Stimulated activated CD4-positive, alpha-beta T cell treated with anti-CD3 and anti-CD28 coated beads, Interleukin-1b, Interleukin-23, amount 100 ng/mL, for 4 hours (primary cell): Measurements from ENCODE around the gene SMPD2.

Experiments used
- DNase-seq, 2 donors: peaks; one replicate each; pipeline ENCODE4 v3.0.0-alpha.2; 2020; ENCODE audit warnings: low read depth in 2 of 2

SMPD2 gene

DNA sequence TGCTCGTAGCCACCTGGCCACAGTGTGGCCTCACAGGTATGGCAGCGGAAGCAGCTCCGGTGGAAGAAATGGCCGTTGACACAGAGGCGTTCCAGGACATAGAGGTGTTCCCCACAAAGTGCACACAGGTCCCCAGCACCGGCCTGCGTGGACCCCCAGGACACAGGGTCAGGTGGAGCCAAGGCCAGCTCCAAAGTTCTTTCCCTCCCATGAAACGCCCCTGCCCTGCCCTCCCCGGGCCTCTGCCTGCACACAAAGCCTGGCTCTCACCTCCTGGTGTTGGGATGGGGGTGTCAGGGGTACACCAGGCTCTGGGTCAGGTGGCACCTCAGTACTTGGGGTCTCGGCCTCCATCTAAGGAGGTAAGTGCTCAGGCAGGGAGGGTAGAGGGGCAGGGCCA is 6.6 kb downstream of the SMPD2 start:
- no peak for DNase-seq

- DNase-seq: no peak
These were observed 7.5 kb downstream of the SMPD2 start for GRCh38 chr6:109447878-109448555.

DNA sequence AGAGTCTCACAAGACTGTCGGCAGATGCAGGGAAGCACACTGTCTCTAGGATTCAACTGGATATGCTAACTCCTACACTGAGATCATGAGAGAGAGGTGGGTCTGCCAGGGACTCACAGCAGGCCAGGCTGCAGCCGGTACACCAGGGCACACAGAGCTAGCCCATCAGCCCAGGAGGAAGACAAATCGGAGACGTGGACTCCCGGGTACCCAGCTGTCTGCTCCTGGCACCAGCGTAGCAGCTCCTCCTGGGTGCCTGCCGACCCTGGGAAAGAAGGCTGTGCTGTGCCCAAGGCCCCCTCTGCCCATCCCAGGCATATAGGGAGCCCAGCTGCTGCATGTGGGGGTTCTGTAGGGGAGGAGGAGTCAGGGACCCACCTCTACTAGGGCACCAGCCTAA is 8.1 kb downstream of the SMPD2 start:
- no peak for DNase-seq

GRCh38 chr6:109449064-109449794 is 8.7 kb downstream of the SMPD2 start:
- DNase-seq: no peak

DNA sequence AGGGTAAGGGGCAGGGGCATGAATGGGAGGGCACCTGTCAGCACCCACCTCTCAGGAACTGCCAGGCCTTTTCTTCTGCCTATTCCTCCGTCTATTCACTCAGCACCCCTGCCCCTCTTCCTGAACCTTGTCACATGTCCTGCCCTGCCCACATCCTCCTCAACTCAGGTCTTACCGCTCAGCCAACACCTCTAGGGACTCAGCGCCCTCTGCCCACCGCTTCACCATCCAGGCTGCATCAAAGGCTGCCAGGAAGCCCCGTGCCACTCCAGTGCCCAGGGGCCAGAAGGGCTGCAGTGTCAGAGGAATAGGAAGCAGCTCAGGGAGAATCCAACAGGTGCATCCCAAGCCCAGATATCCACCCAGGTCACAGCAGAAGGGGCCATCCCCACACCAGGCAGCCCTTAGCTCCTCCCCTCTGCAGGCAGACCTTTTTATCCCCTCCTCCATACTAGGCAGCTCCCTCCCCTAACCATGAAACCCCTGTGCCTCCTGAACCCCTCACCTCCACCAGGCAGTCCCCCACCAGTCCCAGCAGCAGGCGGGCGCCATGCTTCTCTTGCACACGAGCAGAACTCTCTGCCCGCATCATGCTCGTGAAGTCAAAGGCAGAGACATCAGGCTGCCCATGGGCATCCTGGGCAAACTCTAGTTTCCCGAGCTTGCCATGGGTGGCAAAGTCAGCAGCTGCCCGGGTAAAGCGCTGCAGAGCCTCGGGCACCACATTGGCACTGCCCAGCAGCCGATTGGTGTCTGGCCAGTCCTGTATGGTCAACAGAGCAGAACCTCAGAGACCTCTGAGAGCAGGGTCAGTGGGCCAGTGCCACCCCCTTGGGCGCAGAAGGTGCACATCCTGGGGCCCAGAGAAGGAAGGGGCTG is 9.5 kb downstream of the SMPD2 start:
- DNase-seq: no peak

GRCh38 chr6:109450801-109451200 is 10.3 kb downstream of the SMPD2 start:
- DNase-seq: no peak

- DNase-seq: no peak
These were observed 10.9 kb downstream of the SMPD2 start for GRCh38 chr6:109451376-109451775.

DNA sequence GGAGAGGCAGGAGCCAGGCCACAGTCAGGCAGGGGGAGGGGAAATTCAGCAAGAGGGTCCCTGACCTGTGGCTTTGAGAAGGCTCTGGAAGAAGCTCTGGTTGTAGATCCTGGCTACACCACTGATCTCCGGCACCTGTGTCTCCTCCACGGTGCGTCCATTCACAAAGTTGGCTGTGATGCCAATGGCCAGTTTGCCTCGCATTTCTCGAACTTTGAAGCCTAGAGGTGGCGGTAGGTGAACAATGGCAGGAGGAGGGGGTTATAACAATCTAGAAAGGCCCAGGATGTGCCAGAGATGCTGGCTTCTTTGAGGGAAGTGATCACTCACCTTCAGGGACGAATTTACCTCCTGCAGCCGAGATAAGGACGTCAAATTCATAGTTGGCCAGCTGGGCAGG is 11.7 kb downstream of the SMPD2 start:
- no peak for DNase-seq

- no peak for DNase-seq
These were observed 12.6 kb downstream of the SMPD2 start for GRCh38 chr6:109453156-109453555.

DNA sequence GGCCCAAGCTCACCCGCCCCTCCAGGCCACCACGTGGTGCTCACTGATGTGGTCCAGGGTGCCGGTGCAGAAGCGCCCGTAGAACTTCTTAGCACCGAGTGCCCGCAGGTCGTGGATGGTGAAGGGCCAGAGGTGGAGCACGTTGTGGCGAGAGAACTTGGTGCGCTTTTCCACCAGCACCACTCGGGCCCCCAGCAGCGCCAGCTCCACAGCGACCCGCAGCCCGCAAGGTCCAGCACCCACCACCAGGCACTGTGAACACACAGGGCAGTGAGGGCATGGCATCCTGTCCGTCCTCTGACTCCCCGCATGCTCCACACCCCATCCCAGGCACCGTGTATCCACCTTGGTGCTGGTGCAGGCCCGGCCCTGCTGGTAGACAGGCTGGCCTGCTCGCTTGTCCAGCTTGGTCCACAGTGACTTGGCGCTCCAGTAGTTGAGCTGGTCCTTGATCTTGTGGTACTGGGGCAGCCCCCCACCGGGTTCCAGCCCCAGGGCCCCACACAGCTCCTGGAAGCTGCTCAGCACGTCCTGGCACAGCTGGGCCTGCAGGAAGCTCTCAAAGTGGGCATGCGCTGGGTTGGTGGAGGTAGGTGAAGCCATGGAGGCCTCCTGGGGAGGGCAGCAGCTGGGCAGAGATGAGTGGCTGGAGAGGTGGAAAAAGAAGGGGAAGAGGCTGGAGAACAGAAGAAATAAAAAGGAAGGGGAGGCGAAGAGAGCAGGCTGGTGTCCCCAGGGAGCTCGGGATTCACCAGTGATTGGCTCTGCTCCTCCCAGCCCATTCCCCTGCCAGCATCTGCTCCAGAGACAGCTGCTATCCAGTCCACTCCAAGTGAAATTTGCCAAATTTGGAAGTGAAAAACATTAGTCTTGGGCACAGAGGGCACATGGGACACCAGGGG is 13.3 kb downstream of the SMPD2 start:
- no peak for DNase-seq

GRCh38 chr6:109454496-109455436 is 14.2 kb downstream of the SMPD2 start:
- peak; percentile 37 to 45 for DNase-seq

DNA sequence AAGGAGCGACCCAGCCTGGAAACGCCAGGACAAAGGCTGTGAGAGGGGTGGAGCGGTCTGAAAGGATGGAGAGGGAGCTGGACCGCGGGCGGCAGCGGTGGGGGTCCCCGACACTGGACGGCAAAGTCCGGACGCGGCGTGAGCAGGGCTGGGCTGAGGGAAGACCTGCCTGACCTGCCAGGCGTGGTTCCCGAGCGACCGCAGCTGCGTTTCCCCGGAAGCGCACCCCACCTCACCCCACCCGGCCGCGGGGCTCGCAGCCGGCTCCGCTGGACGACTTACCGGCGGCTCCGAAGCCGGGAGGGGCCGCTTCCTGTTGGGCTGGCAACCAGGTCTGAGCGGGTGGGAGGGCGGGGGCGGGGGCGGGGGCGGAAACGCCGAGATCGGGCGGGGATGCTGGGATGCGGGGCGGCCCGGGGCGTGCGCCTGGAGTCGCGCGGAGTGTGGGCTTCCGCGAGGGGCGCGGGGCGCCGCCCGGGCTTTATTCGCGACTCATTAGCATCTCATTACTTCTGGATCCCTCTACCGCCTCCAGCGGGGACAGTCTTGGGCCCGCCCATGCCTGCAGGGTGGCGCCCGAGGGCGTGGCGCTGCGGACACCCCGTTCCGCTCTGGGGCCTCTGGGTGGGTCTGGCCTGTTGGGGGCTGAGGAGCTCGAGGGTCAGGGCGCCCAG is 15.1 kb downstream of the SMPD2 start, which contains the start of gene MICAL1:
Gene MICAL1, minus strand, starts transcription at position 336 of the 674 bp plus-strand sequence. CDS start 1,576 bp downstream, outside the sequence.
- DNase-seq: peak; percentile 33 to 41

GRCh38 chr6:109456111-109456583 is 15.6 kb downstream of the SMPD2 start:
- DNase-seq: no peak

DNA sequence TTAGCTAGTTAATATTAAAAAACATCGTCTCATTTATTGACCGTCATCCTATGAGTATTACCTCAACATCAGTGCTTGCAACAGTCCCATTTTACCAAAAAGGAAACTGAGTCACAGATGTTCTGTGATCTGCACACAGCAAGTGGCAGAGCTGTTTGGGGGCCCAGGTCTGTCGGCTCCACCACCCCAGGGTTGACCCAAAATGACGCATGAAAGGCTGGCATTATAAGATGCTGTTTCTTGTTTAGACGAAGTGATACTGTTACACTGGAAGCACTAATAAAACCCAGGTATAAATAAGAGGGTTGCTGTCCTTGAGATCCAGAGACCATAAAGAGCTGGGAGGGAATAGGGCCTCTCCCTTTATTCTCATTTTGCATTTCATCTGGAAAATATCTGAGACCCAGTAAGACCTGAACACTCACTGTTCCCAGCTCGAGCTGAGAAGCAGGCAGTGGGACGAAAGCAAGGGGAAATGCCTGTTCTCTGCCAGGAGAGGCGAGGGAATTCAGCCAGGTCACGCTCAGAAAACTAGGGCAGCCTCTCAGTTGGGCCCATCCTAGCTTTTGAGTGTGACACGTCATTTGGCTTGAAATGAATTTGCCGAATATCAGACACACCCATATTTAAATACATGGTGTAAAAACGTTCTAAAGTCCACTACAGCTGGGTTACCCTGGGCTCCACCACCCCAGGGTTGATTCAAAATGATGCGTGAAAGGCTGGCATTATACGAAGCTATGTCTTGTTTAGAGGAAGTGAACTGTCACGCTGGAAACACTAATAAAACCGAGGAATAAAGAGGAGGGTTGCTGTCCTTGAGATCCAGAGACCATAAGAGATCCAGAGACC is 16.4 kb downstream of the SMPD2 start:
- DNase-seq: no peak

- no peak for DNase-seq
These were observed 17.1 kb downstream of the SMPD2 start for GRCh38 chr6:109457562-109457996.

- peak in 1 of 2 donors; percentile 29 for DNase-seq
These were observed 18.4 kb downstream of the SMPD2 start for GRCh38 chr6:109458774-109459531.

- no peak for DNase-seq
These were observed 19.8 kb downstream of the SMPD2 start for GRCh38 chr6:109460161-109460829.
